Lower leg skin (tissue), 3 donors: ENCODE measurements around the gene UGT1A4.

Source experiments
- POLR2A ChIP-seq, 2 donors: fragments of 450-650 bp; IDR thresholded peaks; one replicate each; pipeline ENCODE4 v1.6.1; 2016 to 2017; ENCODE audit warnings: antibody characterized with exemption in 2 of 2, mild to moderate bottlenecking in 1 of 2, moderate library complexity in 1 of 2
- TF ChIP-seq, protein P1 (sequence below), 3 donors: fragments of 450-650 bp; IDR thresholded peaks; one replicate each; pipeline ENCODE4 v1.5.1; 2016; ENCODE audit warnings: antibody characterized with exemption in 3 of 3, mild to moderate bottlenecking in 3 of 3, moderate library complexity in 2 of 3

DNA sequence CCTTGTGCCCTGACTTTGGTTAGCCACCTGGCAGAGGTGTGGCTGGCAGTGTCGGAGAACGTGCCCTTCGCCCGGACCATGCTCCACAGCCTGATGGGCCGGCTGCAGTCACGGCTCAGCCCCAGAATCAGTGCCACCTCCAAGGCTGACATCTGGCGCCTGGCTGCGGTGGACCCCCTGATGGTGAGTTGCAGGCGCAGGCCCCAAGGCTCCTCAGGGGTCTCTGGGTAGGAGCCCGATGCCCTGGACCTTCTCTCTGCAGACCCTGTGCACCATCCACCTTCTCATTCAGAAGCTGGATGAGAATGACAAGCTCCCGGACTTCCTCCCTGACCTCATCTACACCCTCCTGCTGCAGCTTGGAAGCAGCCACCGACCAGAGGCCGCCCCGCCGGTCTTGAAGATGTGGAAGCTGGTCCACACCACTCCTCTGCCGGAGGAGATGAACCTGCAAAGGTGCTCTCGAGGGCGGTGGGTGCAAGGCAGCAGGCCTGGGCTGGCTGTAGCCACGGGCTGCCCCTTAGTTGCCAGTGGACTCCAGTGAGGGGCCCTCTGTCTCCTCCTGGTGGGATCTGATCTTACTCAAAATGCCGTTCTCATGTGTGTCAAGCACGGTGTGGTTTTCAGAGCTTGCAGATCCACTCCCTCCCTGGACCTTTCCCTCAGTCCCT lies 103.7 kb downstream of the UGT1A4 start:
- TF ChIP-seq, protein P1, sequence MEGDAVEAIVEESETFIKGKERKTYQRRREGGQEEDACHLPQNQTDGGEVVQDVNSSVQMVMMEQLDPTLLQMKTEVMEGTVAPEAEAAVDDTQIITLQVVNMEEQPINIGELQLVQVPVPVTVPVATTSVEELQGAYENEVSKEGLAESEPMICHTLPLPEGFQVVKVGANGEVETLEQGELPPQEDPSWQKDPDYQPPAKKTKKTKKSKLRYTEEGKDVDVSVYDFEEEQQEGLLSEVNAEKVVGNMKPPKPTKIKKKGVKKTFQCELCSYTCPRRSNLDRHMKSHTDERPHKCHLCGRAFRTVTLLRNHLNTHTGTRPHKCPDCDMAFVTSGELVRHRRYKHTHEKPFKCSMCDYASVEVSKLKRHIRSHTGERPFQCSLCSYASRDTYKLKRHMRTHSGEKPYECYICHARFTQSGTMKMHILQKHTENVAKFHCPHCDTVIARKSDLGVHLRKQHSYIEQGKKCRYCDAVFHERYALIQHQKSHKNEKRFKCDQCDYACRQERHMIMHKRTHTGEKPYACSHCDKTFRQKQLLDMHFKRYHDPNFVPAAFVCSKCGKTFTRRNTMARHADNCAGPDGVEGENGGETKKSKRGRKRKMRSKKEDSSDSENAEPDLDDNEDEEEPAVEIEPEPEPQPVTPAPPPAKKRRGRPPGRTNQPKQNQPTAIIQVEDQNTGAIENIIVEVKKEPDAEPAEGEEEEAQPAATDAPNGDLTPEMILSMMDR (IDR thresholded peaks at IDR 0.05) = no peak
- no peak for TF ChIP-seq POLR2A (IDR thresholded peaks at IDR 0.05)
